ENCODE data around the gene OAF.

Gene OAF

DNA sequence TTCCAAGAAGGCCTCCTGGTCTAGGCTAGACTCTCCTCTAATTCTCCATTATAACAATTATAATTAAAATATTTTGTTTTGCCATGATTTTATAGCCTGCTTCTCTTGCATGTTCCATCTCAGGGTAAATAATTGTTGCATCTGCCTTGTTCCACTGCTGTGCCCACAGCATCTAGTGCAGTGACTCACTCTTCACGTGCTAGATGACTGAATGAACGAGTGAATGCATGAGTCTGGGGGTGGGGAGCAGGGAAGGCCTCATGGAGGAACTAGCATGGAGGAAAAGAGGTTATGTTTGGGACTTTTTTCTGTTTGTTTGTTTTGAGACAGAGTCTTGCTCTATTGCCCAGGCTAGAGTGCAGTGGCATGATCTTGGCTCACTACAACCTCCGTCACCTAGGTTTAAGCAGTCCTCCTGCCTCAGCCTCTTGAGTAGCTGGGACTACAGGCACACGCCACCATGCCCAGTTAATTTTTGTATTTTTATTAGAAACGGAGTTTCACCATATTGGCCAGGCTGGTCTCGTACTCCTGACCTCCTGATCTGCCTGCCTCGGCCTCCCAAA is 5.2 kb upstream of the OAF start:
- no peak for DNase-seq

DNA sequence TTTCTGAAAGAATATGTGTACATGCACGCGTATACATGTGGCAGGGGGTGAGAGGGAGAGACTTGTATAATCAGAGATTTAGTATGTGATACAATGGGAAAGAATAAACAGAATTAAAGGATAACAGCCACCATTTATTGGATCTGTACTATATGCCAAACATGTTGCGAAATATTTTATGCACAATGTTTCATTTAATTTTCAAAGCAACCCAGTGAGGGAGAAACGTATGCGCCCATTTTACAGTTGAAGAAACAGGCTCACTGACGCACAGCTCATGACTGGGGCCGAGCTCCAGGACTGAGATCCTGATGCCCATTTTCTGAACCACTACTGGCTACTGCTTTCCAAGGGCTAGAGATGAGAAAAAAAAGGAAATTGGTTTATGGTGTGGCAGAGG is 3.3 kb upstream of the OAF start:
- DNase-seq, result no peak

DNA sequence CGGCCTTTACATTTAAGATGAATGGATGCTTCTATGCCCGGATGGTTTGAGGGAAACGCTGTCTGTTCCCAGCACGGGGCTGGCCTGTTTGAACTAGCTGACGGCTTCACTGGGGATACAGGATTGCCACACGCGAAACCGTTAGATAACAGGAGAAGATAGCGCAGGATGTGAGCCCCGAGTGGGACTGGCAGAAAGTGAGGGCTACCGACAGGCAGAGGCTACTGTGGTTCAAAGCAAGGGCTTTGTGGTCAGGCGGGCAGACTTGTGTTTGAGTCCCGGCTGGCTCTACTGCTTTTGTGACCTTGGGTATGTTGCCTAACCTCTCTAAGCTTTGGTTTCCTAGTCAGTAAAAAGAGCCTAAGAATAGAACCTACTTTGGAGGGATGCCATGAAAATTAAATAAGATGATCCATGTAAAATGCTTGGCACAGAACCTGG is 2.8 kb upstream of the OAF start:
- peak; percentile 41 to 47 for DNase-seq

DNA sequence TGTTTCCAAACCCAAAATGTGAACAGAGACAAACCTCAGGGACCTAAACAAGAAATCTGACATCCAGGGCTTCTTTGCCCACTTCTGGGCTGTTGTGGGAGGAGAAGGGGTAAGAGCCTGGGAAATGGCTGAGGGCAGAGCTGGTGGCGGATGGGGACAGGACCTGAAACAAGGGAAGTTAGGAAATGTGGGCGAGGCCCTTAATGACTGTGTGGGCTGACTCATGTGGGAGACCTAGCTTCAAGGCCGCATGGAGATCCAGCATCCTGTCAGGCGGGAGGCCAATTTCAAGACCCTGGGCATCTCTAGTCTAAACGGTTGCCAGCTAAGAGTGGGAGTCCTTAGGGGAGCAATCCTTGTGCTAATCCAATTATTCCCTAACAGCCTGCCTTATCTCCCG is 2.1 kb upstream of the OAF start:
- peak; percentile 39 to 41 for DNase-seq

DNA sequence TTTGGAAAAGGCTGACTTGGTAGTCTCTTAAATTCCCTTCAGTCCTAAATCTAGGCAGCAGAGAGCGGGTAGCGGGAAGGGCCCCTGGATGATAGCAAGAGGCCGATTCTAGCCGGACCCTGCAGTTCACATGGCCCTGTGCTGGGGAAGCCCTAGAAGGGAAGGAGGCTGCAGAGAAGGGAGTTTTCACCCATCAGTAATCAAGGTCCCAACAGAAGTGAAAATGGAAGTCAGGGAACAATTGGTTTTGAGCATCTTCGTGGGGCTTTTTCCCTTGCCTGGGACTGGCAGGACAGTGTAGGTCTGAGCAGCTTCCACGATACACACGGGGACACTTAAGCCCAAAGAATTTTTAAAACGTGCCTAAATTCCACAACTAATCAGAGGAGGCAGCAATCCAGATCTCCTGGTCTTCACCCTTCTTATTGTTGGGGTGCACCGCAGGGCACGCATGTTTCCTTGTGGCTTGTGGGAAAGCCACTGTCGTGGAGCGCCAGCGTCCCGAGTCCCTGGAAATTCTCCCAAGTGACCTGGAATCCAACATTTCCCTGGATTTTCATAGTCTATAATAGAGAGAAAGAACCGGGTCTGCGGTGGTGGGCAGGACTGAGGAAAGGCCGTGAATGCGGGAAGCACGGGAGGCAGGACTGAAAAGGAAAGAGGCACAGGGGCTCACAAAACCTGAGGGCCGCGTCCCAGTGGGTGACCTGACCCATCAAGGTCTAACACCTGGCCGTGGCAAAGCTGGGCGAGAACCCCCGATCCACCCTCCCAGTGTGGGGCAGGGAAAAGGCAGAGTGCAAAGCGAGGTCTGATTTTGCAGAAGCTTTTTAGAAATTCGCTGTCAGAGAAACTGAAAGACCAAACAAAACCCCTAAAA is 846 bp upstream of the OAF start:
- DNase-seq, result no peak

DNA sequence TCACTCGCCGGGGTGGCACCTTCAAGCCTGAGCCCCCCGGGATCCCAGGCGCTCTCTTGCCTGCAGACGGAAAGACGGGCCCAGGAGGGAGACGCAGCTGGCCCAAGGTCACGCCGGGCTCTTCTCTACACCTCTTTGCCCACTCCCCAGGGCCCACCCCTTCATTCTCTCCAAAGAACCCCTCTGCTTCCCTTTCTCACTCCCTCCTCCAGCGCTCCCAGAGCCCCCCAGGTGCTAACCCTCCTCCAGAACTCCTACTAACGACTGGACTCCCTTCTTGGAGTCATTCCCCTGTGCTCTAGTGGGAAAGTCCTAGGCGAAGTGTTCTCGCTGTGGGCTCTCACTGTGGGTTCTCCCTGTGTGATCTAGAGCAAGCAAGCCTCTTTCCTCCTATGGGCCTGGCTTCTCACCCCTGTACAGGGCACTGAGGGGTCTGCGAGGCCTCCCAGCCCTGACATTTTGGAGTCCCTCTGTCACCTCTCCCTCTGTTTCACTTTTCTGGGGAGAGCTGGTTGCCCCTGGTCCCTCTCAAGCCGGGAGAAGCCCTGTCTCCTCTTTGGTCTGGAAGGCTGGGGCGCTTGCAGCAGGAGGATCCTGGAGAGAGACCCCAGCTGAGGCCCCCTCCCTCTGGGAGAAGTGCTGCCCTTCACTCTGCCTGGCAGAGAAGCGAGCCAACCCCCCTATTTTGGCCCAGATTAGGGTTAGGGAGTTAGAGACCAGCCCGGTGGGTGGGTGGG is 858 bp downstream of the OAF start:
- no peak for DNase-seq

DNA sequence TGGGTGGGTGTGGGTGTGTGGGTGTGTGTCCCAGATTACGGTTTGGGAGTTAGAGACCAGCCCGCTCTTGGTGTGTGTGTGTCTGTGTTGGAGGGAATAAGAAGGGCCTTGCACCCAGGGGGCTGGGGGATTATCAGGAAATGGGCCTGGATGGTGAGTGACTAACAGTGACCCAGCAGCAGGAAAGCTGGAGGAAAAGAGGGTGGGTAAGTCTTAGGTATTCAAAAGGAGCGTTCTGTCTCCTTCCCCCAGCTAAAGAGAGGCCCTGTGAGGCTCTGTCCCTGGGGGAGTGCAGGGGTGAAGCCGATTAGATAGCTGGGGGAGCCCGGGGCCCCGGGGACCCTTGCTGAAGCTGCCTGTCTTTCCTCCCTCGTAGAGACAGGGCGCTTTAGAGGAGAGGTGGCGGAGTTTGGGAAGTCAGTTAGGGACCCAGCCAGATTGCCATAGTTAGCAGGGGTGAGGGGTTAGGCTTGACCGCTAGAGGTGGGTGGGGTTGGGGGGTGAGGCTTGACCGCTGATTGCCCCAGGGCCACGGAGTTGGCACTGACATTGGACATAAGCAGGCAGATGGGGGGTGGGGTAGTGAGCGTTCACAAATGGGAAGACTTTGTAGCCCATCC is 1.5 kb downstream of the OAF start:
- no peak for DNase-seq

DNA sequence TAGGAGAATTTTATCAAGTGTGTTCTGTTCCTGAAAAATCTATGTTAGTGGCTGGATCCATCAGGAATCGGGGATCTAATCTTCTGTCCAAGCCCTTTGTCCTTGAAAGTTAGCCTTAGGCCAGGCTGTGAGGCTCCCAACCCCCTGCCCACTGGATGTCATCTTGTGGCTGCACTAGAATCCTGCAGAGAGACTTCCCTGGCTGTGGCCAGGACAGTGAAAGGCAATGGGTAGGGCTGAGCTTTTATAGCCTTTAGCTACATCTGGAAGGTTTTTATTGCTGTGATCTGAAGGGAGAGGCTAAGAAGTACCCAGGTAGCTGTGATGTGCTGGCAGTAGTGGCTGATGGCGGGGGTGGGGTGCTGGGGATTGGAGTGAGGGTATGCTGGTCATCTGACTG is 2.1 kb downstream of the OAF start:
- no peak for DNase-seq

DNA sequence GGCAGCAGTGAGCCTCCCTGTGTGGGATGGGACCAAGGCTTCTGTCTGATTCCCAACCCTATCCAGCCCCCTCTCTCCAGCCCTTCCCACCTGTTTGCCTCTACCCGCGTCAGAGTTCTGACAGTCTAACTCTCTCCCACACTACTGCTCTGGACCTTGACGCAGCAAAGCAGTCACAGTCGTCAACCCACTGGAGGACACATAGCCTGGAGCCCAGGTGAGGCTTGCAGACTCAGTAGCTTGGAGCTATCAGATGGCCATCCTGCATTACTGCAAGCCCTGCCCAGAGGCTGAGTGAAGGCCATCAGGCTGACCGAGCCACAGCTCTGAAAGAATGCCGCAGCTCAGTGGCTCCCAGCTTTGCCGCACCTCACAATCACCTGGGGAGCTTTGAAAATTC is 3.7 kb downstream of the OAF start:
- no peak for DNase-seq

DNA sequence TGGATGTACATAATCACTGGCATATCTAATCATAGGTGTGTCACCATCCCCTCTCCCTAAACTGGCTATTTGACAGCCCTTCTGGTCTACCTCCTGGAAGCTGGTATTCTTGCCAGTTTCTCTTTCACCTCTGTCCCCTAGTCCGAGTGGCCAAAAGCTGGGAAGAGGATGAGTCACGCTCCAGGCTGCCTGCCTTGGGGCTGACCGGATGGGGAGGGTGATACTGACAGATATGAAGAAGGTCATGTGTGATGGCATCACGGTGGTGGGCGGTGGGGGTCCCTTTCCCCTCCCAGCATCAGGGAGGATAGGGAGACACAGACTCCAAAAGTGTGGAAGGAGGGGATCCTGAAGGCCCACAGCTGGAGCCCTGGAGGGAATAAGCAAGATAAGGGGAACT is 4.8 kb downstream of the OAF start:
- DNase-seq, result no peak

DNA sequence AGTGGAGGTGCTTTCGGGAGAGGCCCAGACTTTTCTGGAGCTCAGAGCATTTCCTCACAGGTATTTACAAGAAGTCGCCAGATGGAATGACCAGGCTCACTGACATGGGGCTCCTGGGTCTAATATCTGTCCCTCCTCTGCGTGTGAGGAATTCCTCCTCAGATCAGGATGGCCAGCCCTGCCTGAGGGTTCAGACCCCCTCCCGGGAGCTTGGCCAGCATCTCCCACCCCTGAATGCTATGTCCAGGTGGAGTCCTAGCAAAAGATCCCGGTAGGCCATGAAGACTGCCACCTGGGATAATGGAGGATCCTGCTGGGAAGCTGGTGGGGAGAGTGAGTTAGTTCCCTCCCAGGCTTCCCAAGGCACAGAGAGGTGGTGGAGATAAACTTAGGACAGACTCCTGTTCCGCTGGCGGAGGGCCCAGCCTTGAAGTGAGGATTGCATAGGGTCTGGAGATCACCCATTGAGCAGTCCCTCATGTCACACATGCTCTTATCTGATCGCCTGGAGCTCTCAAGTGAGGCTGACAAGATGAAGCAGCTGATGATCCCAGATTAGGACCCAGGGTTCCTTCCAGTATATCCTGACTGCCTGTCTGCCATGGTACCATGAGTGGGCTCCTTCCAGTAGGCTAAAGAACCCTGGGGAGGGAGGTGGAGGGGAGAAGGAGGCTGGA is 5.7 kb downstream of the OAF start:
- no peak for DNase-seq

DNA sequence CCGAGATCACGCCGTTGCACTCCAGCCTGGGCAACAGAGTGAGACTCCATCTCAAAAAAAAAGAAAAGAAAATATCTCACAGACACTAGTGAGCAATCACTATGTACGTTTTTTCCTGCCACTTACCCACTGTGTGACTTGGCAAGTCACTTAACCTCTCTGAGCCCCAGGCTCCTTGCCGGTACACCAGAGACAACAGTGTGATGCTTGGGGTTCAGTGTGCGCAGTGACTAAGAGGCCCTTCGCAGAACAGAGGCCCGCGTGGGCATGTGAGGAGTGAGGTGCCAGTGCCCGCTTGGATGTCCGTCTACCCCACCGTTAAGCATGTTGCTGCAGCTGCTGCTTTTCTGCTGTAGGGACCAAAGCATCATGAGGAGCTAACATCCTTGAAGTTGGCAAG is 6.7 kb downstream of the OAF start:
- DNase-seq, result no peak

DNA sequence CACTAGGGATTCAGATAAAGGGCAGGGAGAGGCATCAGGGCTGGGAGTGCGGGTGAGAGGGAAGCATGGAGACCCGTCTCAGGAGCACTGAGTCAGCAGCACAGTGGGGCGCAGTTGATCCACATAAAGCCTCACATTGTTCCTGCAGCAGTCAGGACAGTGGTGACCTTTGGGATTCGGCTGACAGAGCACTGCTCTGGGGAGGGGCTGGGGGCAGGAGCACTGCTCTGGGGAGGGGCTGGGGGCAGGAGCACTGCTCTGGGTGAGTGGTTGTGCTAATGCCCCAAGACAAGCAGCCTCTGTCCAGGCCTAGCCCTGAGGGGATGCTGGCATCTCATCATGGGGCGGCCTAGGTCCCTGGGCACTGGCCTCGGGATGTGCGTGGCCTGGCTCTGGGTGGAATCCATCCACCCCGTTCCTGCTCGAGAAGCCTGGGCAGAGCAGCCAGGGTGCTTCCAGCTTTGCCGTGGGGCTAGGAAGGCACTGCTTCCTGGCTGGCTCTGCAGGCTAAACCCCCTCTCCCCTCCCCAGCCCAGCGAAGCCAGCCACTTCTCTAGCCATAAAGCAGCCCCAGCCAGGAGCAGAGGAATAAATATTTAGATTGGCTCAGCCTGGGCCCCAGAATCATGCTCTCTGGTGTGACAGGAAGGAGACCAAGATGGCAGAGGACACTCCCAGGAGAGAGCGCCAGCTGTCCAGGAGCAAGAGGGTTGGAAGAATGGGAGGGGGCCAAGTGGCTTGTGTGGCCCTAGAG is 7.3 kb downstream of the OAF start:
- DNase-seq, result no peak

DNA sequence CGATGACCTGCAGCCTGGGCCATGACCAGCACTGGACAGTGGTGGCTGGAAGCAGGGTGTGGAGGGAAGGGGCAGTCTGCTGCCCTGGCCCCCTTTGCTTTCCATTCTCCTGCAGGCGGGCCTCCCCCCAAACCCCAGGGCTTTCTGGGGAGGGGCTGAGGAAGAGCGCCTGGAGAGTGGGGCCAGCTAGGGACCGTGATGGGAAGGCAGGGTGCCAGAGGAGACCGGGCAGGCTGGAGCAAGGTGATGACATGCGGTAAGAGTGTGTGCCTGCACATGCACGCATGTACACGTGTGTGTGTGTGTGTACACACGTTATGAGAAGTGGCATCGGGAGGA is 7.8 kb downstream of the OAF start:
- DNase-seq, result no peak

DNA sequence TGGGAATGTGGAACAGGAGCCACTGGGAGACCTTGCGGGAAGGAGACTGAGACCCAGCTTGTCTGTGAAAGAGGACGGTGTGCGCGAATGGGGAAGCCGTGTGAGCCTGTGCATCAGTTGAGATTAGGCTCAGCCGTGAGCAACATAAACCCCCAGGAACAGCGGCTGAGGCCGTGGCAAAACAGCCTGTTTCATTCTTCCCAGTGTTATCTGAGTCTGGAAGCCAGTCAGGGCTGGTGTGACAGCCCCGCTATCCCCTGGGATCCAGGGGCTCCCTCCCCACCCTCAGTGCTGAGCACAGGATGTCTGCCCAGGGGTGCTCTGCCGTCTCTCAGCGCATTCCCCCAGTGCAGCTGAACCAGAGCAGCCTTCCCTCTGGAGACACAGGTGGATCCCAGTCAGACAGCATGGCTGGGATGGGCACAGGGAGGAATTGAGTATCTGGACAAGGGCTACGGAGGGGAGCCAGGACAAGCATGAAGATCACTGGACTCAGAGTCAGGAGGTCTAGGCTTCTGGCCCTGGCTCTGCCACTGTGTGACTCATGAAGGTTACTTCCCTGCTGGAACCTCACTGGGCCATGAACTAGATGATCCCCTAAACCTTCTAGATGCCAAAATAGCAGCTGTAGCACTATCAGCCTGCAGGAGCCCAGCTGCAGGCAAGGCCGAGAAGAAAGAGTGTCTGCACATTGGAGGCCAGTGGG is 8.6 kb downstream of the OAF start:
- DNase-seq, result no peak

DNA sequence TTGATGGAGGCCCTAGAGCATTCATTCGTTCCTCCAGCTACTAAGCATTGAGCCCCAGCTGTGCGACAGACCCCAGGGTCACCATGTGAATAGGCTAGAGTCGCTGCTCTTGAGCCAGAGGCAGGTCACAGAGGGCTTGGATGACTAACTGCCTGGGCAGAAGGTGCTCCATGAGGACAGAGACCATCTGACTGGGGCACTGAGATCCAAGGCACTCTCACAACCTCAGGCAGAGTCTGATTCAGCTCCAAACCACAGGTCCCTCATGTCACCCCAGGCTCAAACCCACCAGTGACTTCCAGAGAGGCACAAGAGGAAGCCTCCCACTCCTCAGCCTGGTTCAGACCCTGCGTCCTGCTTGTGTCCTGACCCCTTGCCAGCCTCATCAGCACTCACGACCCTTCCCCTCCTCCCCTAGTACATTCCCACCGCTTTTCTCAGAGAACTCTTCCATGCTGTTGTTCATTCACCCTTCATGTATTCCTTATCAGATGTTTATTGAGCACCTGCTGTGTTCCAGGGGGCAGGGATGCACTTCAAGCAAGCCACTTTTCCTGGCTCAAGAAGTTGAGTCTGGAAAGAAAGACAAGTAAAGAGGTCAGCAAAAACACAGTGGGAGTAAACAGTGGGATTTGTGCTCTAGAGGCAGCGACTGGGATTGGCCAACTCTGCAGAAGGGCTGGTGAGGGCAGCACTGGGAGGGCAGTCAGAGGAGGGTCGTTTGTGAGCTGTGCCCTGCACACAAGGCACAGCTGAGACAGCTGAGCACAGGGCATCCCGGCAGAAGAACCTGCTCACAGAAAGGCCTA is 9.3 kb downstream of the OAF start:
- DNase-seq, result no peak

DNA sequence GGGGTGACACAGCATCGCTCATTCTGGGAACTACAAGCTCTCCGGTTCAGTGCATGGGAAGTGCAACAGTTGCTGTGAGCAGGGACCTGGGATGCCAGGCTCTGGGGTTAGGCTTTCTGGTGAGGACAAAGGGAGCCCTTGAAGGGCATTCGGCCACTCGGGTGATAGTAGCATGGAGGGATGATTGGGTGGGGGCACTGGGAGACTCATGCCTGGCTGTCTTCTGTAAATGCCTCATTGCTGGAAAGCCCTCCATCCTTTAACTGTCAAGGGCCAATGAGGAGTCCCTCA is 9.9 kb downstream of the OAF start:
- no peak for DNase-seq

DNA sequence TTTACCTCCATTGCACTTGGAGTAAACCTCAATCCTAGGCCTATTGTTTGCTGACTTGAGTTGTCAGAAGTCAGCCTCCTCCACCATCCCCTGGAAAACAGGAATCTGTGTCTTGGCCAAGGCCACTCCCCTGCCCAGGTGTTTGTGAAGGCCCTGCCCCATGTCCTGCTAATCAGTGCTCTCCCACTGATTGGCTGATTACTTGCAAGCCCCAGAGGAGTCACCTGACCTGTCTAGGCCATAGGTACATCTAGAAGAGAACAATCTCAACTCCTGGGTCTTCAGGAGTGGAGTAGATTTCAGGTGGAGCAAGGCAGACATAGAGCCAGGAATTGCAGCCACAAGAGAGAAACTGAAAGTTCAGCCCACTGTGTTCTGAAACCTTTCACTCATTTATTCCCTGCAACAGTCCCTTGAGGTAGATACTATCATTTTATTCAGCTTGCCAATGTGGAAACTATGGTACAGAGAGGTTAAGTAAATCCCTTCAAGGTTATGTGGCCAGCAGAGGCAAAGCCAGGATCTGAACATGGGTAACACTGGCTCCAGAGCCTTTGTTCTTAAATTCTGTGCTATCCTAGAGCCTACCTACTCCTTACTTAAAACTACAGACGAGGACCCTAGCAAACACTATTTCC is 10.4 kb downstream of the OAF start:
- DNase-seq, result no peak

DNA sequence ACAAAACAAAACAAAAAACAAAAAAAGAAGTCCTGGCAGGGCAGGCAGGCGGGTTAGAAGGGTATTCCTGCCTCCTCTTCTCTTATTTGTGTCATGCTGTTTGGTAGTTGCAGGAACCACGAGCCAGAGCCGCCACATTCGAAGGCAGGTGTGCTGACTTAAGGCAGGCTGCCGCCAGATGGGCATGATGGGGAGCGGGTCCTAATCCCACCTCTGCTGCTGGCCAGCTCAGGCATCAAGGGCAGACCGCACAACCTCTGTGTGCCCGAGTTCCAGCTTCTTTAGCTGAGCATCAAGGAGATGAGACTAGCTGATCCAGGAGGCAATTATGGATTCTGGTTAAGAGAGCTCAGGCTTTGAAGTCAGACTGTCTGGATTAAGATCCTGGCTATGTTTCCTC is 12.1 kb downstream of the OAF start:
- no peak for DNase-seq

DNA sequence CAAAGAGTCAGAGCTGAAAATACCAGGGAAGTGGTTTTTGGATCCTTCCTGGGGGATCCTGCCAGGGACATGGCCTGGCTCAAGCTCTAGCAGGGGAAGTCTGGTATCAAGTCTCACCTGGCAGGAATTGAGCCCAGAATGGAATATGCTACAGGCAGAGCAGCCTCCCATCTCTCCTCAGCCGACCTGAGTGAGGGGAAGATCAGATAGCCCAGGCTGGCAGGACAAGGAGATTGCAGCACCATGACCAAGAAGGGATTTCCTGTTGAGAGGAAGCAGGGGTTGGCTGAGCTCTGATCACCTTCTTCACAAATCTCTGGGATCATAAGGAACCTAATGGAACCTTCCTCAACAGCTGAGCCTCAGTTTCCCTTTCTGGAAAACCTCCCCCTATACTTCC is 13.0 kb downstream of the OAF start:
- peak; percentile 8 to 20 for DNase-seq

DNA sequence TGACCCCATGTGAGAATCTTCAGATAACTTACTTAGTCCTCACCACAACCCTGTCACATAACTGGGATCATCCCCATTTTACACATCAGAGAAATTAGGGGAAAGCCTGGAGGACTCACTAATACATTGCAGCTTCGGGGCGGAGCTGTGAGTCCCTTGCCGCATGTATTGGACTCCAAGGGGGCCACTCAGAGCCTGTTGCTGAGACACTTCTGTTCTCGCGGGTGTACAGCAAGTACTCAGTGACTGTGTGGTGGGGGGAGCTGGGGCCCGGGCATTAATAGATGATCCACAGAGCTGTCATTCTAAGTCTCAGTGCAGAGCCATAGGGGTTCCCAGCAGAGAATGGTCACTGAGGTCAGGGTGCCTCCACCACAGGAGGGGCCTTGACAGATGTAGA is 13.5 kb downstream of the OAF start:
- no peak for DNase-seq
